GM21737 (cell line): ENCODE measurements around the gene ITGAV.
"Not testable (repeated sequence)": the region's sequence is repeated elsewhere in the genome, so short reads cannot be mapped to it uniquely, and the experiment has no call there.

Experiments used
- ATAC-seq: cut with Tn5 transposase; IDR thresholded peaks from one replicate; pipeline ENCODE4 v1.9.1; 2021; ENCODE audit warnings: mild to moderate bottlenecking, moderate library complexity; ENCODE audit not compliant: unreplicated experiment

Gene ITGAV

GRCh38 chr2:186589612-186590349 is at the start of gene ITGAV:
Gene ITGAV (plus strand): TSS chr2:186590056. CDS start chr2:186590339, 283 bp downstream.
- peak; percentile 97 for ATAC-seq

GRCh38 chr2:186540941-186541340 is 48.9 kb upstream of the ITGAV start:
- no peak for ATAC-seq

DNA sequence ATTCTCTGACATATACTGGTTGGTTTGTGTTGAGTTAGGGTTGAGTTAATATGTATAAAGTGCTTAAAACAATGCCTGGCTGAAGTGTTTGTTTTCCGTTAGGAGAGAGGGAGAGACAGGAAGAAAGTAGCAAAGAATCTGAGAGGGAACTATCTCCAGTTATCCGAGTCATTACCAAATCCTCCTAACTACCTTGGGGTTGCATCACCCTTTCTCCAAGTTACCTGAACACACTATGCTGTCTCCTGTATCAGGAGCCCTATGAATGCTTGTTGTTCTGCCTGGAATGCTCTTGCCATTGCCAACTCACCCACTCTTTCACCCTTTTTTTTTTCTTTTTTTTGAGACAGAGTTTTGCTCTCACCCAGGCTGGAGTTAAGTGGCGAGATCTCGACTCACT is 47.9 kb upstream of the ITGAV start:
- ATAC-seq = no peak

- no peak for ATAC-seq
Measured at GRCh38 chr2:186543561-186544131, 46.2 kb upstream of the ITGAV start.

- no peak for ATAC-seq
Measured at GRCh38 chr2:186544255-186544675, 45.6 kb upstream of the ITGAV start.

DNA sequence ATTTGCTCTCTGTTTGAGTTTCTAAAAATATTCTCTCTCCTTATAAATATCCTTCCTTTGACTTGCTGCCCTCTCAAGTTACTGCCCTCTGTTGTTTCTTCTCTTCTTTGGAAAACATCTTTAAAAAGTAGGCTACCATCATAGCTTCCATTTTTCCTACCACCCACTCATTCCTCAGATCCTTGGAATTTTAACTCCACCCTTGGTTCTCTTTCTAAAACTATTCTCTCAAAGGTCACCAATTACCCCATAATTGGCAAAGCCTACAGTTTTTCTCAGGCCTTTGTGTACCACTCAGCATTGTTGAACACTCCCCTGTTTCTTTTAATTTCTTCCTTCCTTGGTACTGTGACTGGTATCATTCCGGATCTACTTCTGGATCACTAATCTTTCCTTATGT is 43.0 kb upstream of the ITGAV start:
- no peak for ATAC-seq

- no peak for ATAC-seq
Measured at GRCh38 chr2:186551323-186552050, 38.4 kb upstream of the ITGAV start.

DNA sequence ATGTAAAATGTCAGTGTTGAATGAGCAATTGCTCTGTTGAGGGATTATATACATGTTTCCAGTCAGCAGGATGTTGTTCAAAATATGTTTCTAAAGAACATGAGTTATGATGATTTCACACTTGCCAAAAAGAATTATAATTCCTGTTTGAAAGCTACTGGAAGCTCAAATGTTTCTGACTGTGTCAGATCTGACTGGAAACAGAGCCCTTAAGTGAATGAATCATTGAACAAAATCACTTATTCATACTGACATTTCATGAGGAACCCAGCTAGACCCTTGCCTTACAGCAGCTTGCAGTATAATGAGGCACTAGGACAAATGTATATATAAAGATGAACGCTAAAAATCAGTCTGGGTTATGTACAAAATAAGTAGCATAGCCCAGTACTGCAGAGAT is 35.4 kb upstream of the ITGAV start:
- ATAC-seq = no peak

DNA sequence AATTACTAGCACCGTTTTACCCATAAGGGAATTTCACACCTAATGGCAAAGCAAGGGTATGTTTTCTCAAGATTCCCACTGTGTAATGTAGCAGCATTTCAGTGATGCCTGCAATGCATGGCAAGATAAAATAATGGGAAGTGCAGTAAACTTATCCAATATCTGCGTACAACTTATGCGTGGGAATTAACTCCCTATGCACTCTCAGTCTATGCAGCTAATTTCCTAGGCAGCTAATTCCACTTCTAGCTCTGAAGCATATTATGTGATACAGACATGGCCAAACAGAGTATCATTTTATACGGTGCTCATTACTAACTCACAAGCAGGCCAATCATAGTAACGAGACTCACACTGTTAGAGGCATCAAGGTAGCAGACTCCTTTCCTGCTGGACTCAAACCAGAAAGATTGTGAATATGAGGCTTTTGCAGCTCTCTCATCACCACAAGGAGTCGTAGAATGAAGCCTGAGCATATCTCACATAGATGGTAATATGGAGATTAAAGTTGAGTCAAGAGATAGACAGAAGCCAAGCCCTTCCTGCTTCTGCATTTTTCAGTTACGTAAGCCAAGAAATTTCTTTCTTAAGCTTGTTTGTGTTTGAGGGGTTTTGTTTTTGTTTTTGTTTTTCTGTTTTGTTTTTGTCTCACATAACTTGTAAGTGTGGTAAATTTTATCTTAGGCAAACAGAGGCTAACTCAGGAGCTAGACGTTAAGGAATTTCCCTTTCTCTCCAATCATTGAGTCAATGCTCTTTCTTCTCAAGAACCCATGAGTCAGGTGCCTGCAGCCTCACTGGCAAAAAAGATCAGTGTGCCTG is 34.8 kb upstream of the ITGAV start:
- no peak for ATAC-seq

DNA sequence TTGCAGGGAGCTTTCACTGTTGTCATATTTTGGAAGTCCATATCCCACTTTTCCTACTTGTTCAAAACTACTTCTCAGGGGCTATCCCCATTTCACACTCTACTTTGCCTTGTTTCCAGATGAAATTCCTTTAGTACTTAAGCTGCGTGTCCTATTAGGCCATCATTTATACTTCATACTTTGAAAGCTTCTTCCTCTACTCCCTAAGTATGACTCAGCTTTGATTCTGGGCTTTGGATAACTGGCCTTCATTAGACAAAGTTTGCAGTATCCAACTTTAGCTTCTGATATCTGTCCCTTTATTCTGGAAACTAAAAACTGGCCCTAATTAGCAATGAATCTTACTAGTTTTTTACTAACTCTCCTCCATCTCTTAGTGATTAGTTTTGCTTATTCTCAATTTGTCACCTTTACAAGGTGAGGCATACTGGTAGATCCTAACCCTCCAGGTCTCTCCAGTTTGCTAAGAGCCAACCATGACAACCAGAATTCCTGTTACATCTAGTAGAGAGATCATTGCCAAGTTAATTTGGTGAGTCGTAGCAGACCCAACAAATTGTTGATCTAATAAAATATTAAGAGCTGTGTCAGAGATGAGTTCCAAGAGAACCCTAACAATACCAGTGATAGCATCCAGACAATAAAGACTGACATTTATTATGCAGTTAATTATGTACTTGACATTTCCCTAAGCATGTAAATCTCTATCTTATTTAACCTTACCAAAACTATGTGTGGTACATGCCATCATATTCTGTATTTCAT is 31.2 kb upstream of the ITGAV start:
- no peak for ATAC-seq

GRCh38 chr2:186559370-186559769 is 30.5 kb upstream of the ITGAV start:
- no peak for ATAC-seq

GRCh38 chr2:186559848-186560247 is 30.0 kb upstream of the ITGAV start:
- ATAC-seq = no peak

- no peak for ATAC-seq
Measured at GRCh38 chr2:186560254-186560653, 29.6 kb upstream of the ITGAV start.

DNA sequence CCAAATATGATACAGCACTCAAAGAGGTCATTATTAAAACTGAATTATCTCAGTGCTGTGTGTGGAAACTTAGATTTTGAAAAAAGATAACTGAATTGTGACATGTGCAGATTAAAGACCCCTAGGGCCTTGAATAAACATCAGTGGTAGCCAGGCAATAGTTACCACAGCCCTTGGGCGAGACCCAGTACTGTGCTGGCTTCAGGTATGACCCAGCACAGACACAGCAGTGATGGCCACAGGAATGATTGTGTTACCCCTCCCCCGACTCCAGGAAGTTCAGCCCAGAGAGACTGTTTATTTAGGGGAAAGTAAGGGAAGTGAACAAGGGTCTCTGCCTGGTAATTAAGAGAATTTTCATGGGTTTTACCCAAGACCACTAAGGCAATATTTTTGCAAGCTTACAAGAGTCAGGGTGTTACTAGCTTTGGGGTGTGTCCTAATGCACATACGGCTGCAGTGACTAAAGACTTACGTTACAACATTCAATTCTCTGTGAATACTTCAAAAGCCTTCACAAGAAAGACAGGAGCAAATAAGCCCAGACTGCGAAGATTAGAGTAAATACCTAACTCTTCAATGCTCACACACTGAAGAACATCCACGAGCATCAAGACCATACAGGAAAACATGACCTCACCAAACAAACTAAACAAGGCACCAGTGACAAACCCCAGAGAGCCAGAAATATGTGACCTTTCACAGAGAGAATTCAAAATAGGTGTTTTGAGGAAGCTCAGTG is 28.2 kb upstream of the ITGAV start:
- ATAC-seq = no peak

DNA sequence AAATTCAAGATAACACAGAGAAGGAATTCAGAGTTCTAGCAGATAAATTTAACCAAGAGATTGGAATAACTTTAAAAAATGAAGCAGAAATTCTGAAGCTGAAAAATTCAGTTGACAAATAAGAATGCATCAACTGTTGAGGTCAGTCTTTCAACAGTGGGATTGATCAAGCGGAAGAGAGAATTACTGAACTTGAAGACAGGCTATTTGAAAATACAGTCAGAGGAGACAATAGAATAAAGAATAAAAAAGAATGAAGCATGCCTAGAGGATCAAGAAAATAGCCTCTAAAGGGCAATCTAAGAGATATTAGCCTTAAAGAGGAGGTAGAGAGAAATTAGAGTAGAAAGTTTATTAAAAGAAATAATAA is 27.7 kb upstream of the ITGAV start:
- no peak for ATAC-seq

DNA sequence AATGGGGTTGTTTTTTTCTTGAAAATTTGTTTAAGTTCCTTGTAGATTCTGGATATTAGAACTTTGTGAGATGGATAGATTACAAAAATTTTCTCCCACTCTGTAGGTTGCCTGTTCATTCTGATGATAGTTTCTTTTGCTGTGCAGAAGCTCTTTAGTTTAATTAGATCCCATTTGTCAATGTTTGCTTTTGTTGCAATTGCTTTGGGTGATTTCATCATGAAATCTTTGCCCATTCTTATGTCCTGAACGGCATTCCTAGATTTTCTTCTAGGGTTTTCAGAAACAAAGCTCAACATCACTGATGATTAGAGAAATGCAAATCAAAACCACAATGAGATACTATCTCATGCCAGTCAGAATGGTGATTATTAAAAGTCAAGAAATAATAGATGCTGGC is 21.3 kb upstream of the ITGAV start:
- not testable (repeated sequence) for ATAC-seq

- not testable (repeated sequence) for ATAC-seq
Measured at GRCh38 chr2:186569127-186569526, 20.7 kb upstream of the ITGAV start.

DNA sequence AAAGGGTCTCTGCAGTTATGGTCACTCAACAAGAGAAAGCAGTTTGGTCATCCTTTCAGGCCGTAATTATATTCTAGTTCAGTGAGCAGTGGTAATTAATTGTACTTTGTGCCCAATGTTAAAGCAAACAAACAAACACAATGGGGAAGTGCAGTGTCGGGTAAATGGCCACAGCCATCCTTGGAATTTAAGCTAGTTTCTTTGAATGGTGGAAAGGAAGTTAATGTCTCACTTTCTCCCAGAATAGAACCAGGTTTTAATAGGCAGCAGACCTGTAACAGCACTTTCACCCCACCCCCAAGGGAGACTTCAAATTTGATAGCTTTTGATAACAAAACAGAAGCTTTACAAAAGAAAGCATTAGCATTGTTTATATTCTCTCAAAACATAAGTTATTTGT is 20.0 kb upstream of the ITGAV start:
- no peak for ATAC-seq

DNA sequence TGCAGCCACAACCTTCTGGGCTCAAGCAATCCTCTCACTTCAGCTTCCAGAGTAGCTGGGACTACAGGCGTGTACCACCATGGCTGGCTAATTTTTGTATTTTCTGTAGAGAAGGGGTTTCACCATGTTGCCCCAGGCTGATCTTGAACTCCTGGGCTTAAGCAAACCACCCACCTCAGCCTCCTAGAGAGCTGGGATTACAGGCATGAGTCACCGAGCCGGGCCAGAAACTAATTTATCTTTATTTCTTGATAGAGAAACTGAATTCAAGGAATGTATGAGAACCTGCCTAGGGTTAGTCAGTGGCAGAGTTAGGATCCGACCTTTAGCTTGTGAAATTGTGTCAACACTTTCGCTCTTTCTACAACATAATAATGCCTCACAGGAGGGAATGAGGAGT is 19.3 kb upstream of the ITGAV start:
- no peak for ATAC-seq

GRCh38 chr2:186572705-186573104 is 17.2 kb upstream of the ITGAV start:
- ATAC-seq = no peak
